Right lobe of liver (tissue), 4 donors: ENCODE data around the gene TEPSIN.

Source experiments
- CTCF ChIP-seq, 4 donors: fragments of 200-600 bp in 3 of 4; fragments of 450-650 bp in 1 of 4; IDR thresholded peaks; one replicate each; pipeline versions ENCODE4 v1.5.1 to v1.8.0; 2016 to 2022; ENCODE audit warnings: antibody characterized with exemption in 4 of 4, mild to moderate bottlenecking in 2 of 4
- POLR2A ChIP-seq: fragments of 450-650 bp; IDR thresholded peaks from one replicate; pipeline ENCODE4 v1.6.1; 2017; ENCODE audit warnings: antibody characterized with exemption, mild to moderate bottlenecking
- donor health status: DM: no; HTN: no; CAD: no.
- donor health status: DM: no; HTN: no; CAD: no.
- donor health status: DM: no; HTN: yes; CAD: no.

DNA sequence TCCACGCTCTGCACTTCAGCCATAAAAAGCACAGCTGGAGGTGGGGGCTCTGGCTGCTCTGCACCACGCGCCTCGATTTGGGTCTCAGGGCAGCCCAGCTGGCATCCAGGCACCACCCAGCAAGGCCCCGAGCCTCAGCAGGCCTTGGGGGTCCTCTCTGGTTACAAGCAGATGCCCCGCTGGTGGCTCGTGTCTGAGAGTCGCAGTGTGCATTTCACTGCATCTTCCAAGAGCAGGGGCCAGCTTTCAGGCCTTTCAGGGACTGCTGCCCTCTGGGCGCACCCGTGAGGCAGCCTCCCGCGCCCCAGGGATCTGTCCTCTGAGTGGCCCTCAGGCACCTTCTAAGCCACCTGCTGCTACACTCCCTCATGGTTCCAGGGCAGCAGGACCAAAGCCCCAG, 25.8 kb upstream of the TEPSIN start:
- TF ChIP-seq CTCF (IDR thresholded peaks at IDR 0.05), result no peak
- no peak for TF ChIP-seq POLR2A
